Hematopoietic multipotent progenitor cell treated with erythropoietin and hydrocortisone succinate and interleukin-3 and kit ligand, for 8 days (in vitro differentiated cells): ENCODE measurements around the gene NFKBIZ.
A peak's percentile ranks its signal among the peaks of the same experiment; 100 is the strongest.

ENCODE experiments used
- DNase-seq: peaks from one replicate; pipeline ENCODE4 v3.0.0-alpha.2; 2015

NFKBIZ gene

DNA sequence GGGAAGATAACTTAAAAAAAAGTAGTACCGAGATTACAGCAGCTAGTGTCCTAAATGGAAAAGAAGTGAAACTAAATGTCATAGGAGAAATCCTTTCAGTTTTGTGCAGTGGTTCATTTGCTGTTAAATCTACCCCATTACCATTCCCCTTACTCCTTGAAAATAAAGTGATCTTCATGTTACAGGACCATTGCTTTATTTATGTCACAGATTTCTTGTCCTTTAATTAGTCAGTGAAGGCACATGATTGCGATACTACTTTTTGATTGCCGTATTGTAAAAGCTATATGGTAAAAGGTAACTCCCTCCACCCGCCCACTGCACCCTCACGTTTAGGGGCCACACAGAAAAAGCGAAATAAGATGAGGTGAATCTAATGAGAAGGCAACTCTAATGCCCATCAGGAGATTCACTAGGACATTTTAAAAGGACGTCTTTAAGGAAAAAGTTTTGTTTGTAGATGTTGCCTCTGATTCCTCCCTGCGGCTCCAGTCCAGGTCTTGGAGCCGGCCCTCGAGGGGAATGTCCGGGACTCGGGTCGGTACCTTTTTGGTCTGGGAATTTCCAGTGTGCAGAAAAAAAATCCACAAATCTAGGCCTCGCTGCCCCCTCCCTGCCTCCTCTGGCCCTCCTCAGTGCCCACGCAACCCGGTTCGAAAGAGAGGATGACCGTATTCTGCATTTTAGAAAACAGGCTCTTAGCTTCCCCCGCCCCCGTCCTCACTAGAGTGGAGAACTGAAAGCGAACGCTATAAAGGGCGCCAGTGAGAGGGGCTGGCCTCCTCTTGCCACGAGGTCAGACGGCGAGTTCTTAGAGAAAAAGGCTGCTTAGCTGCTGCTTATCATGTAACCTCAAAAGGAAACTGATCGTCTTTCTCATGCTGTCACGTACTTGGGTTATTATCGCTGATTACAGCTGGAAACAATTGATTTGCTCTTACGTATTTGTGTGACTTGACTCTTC lies 21.8 kb upstream of the NFKBIZ start:
- DNase-seq: peak; percentile 78

DNA sequence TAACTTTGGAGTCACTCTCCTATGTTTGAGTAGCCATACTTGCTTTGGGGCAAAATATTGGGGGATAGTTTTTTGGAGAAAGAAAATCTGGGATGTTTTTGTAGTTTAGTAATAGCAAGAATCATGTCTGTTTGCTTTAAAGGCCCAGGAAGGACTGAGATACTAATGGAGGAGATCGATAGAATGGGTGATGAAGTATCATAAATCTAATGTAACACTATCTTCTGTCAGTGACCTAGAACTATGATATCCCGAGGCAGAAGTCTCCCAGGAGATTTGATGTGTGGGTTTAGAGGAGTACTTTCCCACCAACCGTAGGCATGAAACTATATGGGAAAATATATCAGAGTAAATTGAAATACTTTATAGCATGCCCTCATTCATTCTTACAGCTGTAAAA lies 21.0 kb upstream of the NFKBIZ start:
- DNase-seq: no peak

DNA sequence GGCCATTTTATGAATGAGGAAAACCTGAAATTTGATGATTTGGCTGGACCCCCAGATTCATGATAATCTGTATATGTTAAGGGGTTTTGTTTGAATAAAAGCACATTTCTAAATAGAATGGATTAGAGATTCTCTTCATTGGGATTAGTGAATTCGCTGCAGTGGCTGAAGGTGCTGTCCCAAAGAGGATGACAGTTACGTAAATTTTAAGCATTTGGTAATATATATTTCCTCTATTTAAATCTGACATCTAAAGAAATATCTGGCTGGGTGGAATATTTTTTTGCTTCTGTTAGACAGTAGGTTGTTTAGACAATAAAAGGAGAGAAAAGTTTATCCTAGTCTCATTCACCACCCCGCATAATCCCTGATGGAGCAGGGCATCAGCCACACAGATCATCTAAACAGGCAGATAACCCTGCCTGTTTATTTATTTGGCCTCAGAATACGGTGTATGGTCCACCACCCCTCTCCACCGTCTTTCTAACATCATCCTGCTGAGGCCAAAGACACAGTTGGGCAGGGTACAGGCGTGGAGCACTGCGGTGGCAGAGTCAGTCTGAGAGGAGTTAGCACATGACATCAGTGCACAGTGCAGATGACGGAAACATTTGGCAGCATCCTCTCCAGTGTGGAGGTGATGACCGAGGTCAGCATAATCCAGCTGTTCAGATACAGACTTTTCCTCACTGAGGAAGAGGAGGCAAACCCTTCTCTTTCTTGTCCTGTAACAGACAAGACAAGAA lies 20.4 kb upstream of the NFKBIZ start:
- DNase-seq: no peak

DNA sequence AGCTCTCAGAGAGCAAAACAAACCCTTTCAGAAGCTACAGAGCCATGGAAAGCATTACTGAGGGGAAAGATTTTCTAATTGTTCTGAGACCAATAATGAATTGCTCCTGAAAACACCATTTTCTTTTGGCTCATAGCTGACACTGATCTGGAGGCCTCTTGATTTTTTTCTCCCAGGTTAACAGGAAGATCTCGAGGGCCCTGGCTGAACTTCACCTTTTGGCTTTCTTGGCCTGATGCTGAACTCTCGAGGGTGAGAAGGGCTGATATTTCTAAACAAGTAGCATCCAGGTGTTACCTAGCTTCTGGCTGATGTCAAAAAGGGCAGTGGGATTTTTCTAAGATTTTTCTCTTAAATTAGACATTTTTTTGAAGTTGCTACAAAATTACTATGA lies 19.9 kb upstream of the NFKBIZ start:
- DNase-seq: no peak

DNA sequence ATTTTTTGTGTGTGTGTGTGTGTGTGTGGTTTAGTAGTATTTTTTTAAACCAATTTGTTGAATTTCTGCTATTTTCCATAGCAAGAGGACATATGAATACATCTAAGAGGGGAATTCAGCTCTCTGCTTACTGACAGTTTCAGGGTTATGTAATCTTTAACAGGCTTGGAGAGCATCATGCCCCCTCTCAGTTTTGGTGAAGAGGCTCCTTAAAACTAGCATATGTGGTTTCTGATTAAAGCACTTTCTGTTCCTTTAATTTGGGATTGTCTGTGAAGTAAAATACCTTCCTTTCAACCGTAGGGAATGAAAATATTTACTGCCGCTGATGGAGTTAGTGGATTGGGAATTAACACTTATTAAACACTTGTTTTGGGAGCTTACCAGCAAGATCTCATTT lies 19.4 kb upstream of the NFKBIZ start:
- no peak for DNase-seq

DNA sequence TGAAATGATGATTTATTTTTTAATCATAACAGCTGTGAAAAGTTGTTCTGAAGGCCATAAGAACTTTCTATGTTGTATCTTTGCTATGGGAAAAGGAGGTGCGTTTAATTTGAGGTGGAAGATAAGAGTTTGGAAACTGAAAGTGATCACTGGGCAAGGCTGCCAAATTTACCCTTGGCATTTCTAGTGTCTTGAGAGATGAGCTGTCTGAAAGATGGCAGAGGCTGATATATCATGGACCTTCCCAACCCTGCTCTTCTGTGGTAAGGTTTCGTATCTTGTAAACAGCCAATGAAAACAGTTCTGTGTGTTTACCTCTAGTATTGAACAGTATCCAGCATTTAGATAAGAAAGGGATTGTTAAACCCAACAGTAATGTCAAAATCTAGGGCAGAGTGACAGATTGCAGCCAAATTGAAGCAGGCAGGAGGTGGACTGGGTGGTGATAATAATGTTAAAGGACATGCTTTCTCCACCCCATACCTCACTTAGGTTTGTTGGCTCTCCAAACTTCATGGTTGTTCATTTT lies 15.8 kb upstream of the NFKBIZ start:
- DNase-seq: peak; percentile 14

DNA sequence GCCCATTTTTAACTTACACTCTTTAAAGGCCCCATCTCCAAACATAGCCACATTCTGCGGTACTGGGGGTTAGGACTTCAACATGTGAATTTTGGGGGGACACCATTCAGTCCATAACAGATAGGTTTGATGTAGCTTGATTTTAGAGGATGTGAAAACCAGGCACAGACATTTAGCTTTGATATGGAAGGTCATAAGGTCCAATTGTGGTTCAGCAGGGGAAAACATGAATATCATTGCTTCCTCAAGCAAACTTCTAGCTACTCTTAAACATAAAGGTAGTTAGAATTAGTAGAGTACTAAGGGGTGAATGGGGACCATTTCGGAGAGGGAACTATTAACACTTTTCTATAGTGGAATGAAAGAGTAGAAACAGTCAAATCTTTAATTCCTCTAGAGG lies 13.6 kb upstream of the NFKBIZ start:
- no peak for DNase-seq

DNA sequence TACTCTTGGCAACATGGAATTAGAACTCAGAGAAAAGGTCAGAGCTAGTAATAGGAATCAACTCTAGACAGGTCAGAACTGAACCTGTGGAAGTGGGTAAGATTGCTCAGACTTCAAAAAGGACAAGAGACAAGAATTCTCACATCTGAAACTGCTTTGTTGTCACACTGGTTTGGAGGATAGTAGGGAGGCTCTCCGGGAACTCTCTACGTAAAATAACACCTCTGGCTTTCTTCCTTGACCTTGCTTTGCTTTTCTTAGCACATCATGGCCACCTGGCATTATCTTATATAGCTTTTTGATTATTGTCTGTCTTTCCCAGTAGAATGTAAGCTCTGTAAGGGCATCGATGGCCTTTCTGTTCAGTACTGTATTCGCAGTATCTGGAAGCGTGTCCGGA lies 13.2 kb upstream of the NFKBIZ start:
- no peak for DNase-seq

DNA sequence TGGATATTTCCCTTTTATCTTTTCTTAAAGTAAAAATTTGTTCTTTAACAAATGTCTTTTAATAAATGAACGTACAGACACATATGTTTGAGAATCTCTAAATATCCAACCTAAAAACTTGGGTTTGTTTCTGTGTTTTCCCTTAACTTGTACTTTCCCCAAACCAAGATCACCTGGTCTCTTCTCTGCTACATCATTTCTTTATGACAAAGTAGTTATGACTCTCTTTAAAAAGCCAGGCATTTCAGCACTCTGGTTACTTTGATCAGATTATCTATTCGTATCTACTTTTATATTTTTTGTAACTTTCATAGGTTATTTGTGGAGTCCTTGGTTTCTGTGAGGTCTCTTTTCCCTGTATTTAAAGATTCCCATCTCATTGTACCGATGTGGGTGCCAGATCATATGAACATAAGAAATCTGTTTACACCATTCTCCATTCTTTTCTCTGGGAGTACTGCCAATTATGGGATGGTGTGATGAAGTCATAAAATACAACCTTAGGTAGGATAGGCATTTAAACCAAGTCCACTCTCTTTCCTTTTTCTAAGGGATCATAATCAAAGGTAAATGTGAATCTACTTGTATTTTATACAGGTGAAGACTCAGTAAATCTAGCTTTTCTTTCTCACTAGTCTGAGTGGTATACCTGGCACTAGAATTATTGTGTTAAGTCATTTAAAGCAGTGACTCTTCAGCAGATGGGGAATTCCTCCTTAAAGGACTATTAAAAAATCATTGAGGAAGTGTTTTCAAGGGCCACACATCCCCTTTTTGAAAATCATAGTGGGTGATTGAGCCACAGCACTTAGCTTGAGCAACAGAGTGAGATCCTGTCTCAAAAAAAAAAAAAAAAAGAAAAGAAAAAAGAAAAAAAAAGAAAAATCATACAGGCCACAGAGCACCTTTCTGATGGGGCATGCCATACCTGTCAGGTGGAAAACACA lies 12.4 kb upstream of the NFKBIZ start:
- no peak for DNase-seq

DNA sequence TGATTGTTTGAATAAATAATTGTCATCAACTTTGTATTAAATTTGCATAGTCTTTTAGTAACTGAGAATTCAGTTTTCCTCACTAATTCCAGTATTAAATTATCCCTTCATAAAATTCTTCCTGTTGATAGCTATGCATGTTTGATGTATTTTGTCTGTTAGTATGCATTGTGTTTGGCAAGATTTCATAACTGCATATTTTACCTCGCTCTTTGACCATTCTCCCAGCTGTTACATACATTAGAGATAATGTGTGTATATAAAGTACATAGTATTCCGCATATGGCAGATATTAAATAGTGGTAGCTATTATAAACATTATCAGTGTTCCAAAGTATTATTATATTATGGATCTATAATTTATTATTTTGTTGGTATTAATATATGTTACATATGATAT lies 10.6 kb upstream of the NFKBIZ start:
- no peak for DNase-seq

DNA sequence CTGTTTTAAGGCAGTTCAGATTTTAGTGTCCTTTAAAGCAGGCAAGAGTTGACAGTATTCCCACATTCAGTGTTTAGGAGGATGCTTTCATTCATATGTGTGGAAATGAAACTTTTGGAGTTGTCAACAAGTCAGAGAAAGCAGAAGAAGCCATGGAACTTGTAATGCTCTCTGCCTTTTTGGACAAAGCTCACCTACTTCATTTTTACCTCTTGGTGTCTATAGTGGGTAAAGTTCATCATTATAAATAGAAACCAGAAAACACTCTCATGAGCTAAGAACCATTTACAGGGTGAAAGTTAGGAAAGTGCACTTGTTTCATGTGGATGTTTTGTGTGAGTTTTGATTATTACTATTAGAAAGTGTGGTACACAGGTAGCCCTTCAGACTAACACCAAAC lies 9.2 kb upstream of the NFKBIZ start:
- DNase-seq: no peak

DNA sequence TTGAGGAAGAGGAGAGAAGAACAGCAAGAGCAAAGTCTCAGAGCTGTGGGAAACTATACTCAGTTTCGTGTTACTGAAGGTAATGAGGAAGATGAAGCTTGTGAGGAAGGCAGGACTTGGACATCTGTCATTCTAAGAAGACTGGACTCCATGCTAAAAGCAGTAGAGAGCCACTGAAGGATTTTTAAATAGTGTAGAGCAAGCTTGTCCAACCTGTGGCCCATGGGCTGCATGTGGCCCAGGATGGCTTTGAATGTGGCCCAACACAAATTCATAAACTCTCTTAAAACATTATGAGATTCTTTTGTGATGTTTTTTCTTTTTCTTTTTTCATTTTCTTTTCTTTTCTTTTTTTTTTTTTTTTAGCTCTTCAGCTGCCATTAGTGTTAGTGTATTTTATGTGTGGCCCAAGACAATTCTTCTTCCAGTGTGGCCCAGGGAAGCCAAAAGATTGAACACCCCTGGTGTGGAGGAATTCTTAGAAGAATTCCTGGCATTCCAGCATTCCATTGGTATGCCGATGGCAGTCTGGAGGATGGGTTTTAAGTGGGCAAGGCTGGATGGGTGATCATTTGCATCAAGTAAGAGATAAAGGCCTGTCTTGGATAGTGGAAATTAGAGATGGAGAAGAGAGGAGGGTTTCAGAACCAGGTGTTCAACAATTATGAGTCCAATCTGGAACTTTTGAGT lies 6.9 kb upstream of the NFKBIZ start:
- no peak for DNase-seq

DNA sequence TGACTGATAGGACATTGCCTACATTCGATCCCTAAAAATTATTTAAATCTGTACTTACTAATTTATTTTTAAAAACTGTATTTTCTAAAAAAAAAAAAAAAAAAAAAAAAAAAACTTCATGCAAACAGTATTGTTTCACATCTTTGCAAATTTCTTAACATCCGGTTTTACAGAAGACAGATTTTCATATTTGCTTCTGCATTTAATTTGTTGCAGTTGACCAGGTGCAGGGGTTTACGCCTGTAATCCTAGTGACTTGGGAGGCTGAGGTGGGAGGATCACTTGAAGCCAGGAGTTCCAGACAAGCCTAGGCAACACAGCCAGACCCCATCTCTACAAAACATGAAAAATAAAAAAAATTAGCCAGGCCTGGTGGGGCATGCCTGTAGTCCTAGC lies 6.4 kb upstream of the NFKBIZ start:
- no peak for DNase-seq

DNA sequence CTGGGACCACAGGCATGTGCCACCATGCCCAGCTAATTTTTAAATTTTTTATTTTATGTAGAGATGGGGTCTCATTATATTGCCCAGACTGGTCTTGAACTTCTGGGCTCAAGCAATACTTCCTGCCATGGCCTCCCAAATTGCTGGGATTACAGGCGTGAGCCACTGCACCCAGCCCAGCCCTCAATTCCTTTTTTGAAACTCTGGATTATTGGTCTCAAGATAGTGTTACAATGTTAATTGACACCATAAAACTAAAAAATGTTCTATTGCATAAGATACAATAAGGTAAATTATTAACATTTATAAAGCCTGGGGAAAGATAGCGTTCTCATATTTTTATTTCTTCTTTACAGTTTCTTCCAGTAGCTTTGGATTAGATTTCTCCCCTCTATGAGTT lies 3.9 kb upstream of the NFKBIZ start:
- no peak for DNase-seq

DNA sequence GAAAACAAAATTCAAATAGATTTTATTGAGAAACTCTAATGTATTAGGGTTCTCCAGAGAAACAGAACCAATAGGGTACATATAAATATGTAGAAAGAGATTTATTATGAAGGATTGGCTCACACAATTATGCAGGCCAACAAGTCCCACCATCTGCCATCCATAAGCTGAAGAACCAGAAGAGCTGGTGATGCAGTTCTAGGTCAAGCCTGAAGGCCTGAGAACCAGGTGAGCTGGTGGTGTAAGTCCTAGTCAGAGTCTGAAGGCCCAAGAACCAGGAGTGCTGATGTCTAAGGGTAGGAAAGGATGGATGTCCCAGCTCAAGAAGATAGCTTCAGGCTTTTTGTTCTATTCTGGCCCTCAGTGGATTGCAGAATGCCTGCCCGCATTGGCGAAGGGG lies 2.6 kb upstream of the NFKBIZ start:
- no peak for DNase-seq

DNA sequence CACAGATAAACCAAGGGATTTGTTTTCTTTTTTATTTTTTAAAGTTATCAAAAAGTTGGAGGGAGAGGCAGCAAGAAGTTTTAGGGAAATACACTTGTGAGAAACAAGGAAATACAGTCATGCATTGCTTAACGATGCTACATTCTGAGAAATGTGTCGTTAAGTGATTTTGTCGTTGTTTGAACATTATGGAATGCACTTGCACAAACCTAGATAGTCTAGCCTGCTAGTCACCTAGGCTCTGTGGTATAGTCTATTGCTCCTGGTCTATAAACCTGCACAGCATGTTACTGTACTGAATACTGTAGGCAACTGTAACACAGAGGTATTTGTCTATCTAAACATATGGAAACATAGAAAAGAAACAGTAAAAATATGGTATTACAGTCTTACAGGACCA lies 2.0 kb upstream of the NFKBIZ start:
- DNase-seq: no peak

DNA sequence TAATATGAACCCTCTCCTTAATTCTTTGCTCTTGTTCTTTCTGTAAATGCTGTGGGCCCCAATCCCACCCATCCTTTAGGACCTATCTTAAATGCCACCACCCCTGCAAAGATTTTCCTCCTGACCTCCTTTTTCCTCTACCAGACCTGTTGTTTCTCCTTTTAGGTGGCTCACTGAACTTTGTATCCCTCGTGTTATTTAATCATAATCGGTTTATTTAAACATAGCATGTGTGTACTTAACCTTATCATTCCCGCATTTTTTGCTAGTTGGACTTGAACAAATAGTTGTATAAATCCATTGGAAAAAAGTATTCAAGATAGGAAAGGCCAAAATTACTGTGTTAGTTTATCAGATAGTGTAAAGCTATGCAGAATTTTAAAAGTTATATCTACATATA lies 988 bp upstream of the NFKBIZ start:
- peak; percentile 15 for DNase-seq

DNA sequence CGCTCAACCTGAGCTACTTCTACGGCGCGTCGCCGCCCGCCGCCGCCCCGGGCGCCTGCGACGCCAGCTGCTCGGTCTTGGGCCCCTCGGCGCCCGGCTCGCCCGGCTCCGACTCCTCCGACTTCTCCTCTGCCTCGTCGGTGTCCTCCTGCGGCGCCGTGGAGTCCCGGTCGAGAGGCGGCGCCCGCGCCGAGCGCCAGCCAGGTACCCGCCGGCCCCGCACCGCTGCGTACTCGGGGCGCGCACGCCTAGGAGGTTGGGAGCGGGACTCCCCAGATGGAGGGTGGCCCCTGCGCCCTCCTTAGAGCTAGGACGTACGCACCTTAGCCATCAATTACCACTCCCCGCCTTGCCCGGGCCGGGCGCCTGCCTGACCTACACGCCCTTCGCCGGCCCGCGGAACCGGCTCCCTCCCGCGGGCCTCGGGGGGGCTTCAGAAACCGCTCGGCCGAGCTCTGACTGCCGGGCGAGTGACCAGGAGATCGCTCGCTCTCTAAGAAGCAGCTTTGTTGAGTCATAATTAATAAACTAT lies 466 bp downstream of the NFKBIZ start:
- DNase-seq: no peak

DNA sequence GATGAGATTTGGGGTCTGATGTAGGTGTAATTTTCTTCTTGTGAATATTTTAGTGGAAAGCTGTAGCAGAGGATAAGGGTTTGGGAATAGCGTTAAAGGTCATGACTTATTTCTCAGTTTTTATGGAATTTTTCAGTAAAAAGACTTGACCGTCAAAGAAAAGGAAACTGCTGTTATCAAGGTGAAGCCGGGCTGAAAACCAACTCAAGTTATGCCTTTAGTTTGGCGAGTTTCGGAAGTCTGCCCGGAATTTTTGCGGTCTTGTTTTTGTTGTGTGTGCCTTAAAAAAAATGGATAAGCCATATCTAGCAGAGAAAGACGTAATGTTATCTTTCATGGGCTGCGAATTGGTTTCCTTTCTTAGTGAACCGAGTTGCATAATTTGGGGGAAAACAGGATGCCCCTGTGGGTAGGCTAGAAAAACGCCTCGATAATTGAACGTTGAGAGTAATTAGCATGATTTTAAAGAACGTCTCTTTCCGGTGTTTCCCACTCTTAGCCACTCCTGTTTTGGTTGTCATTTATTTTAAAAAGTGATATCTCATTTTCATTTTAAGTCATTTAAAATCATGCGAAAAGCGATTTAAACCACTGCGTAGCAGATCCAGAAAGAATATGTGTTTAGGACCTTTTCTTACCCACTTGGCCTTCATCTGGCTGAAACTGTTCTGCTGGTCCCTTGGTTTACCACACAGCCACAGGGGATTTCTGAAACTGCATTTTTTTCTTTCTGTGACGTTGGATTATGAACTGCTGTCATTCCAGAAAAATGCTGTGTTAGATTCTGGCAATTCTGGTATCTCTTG lies 1.1 kb downstream of the NFKBIZ start:
- peak; percentile 83 for DNase-seq

DNA sequence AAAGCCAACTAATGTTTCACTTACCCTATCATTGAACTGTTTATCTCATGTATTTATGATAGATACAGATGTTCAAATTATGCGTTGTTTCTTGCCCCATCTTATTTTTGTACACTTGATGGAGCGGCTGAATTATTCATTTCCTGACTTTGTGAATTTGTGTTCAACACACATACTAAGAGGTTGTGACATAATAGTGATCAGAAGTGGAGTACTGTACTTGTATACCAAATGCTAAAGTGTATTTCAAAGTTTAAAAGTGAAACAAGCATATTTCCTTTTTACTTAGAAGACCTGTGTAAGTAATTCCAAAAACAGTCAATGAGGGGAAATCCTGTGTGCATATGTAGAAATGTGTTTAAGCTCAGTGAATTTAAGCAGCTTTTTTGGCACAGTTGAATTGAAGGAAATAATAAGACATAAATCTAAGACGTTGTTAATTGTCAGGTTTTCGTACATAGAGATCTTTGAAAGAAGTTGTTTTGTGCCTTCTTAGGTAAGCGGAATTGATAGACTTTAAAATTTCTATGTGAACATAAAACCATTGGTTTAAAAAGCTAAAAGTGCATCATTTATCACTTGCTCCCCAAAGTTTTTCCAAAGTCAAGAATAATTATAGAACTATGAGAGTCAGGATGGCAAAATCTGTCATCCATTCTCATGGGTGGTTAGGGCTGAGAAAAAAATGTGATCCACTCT lies 1.9 kb downstream of the NFKBIZ start:
- no peak for DNase-seq
